Measurements from ENCODE around the gene PLXNA2.

Gene PLXNA2

GRCh38 chr1:208172423-208173145 is 71.6 kb downstream of the PLXNA2 start:
- no CpG with 5 or more reads among the region's 6 CpGs for WGBS, 2 donors (ENCODE audit: extremely low coverage in 2 of 2, insufficient read length in 2 of 2, insufficient replicate concordance in 1 of 2)
- Histone ChIP-seq H4K8ac (ENCODE audit: low read depth, low read length) (no peak overlapping the region), H3K23ac (ENCODE audit: low read depth, low read length, poor library complexity) (no peak overlapping the region), H2AK5ac (ENCODE audit: low read depth, low read length) (peak overlapping the region; percentile 5), H3K36me3 (replicated peaks in 1 of 2; ENCODE audit: control insufficient read depth in 2 of 2, insufficient read depth in 2 of 2, low read length in 2 of 2) (no peaks in the 10 kb centered on the region), H3K9ac (ENCODE audit: low read depth, low read length, poor library complexity) (no peak overlapping the region), H3K4ac (ENCODE audit: low read length) (no peak overlapping the region), H4K91ac (ENCODE audit: low read depth, low read length, poor library complexity) (no peak overlapping the region), H3K27me3 (ENCODE audit: control insufficient read depth in 3 of 3, insufficient read depth in 3 of 3, low read depth in 1 of 3, low read length in 3 of 3) (no peaks in the 10 kb centered on the region), H2BK5ac (ENCODE audit: low read length) (no peak overlapping the region), H3K27ac (replicated peaks; ENCODE audit: low read length) (no peak overlapping the region), H2BK120ac (ENCODE audit: low read depth, low read length) (no peak overlapping the region), H2BK12ac (ENCODE audit: low read length) (no peak overlapping the region), H3K79me1 (ENCODE audit: low read depth, low read length) (no peaks in the 10 kb centered on the region), H3K4me2 (ENCODE audit: insufficient read depth, low read length, poor library complexity, severe bottlenecking) (no peak overlapping the region), H3K4me1 (ENCODE audit: control insufficient read depth in 2 of 2, insufficient read depth in 1 of 2, low read depth in 1 of 2, low read length in 2 of 2) (peaks cover 25 to 28% of the 10 kb centered on the region in 2 donors), H3K9me3 (replicated peaks in 1 of 2; ENCODE audit: control insufficient read depth in 2 of 2, insufficient read depth in 1 of 2, low read depth in 1 of 2, low read length in 2 of 2) (peaks cover 0 to 1% of the 10 kb centered on the region in 2 donors), H2BK15ac (ENCODE audit: low read length) (no peak overlapping the region), H2AFZ (ENCODE audit: low read length) (no peak overlapping the region), H3K4me3 (ENCODE audit: low read length in 2 of 2) (no peak overlapping the region), H3K18ac (ENCODE audit: low read length) (peak overlapping the region; percentile 76), H3K14ac (ENCODE audit: low read length) (no peak overlapping the region)
- no peak for DNase-seq (ENCODE audit: low spot score)

GRCh38 chr1:208171616-208172422 is 72.4 kb downstream of the PLXNA2 start:
- Histone ChIP-seq H3K4ac (ENCODE audit: low read length) (no peak overlapping the region), H2AK5ac (ENCODE audit: low read depth, low read length) (no peak overlapping the region), H3K4me1 (ENCODE audit: control insufficient read depth in 2 of 2, insufficient read depth in 1 of 2, low read depth in 1 of 2, low read length in 2 of 2) (peaks cover 25 to 31% of the 10 kb centered on the region in 2 donors), H3K14ac (ENCODE audit: low read length) (no peak overlapping the region), H2BK5ac (ENCODE audit: low read length) (no peak overlapping the region), H4K8ac (ENCODE audit: low read depth, low read length) (no peak overlapping the region), H2BK15ac (ENCODE audit: low read length) (no peak overlapping the region), H3K4me3 (ENCODE audit: low read length in 2 of 2) (no peak overlapping the region), H3K27ac (replicated peaks; ENCODE audit: low read length) (no peak overlapping the region), H3K36me3 (replicated peaks in 1 of 2; ENCODE audit: control insufficient read depth in 2 of 2, insufficient read depth in 2 of 2, low read length in 2 of 2) (no peaks in the 10 kb centered on the region), H3K9me3 (replicated peaks in 1 of 2; ENCODE audit: control insufficient read depth in 2 of 2, insufficient read depth in 1 of 2, low read depth in 1 of 2, low read length in 2 of 2) (peaks cover 0 to 1% of the 10 kb centered on the region in 2 donors), H3K4me2 (ENCODE audit: insufficient read depth, low read length, poor library complexity, severe bottlenecking) (no peak overlapping the region), H3K27me3 (ENCODE audit: control insufficient read depth in 3 of 3, insufficient read depth in 3 of 3, low read depth in 1 of 3, low read length in 3 of 3) (no peaks in the 10 kb centered on the region), H3K79me1 (ENCODE audit: low read depth, low read length) (no peaks in the 10 kb centered on the region), H3K9ac (ENCODE audit: low read depth, low read length, poor library complexity) (no peak overlapping the region), H2BK120ac (ENCODE audit: low read depth, low read length) (no peak overlapping the region), H2AFZ (ENCODE audit: low read length) (no peak overlapping the region), H3K23ac (ENCODE audit: low read depth, low read length, poor library complexity) (no peak overlapping the region), H4K91ac (ENCODE audit: low read depth, low read length, poor library complexity) (no peak overlapping the region), H3K18ac (ENCODE audit: low read length) (no peak overlapping the region), H2BK12ac (ENCODE audit: low read length) (no peak overlapping the region)
- no peak for DNase-seq (ENCODE audit: low spot score)
- WGBS, 2 donors (ENCODE audit: extremely low coverage in 2 of 2, insufficient read length in 2 of 2, insufficient replicate concordance in 1 of 2): no CpG with 5 or more reads among the region's 7 CpGs

- Histone ChIP-seq H3K23ac (ENCODE audit: low read depth, low read length, poor library complexity) (no peak overlapping the region), H3K9me3 (replicated peaks in 1 of 2; ENCODE audit: control insufficient read depth in 2 of 2, insufficient read depth in 1 of 2, low read depth in 1 of 2, low read length in 2 of 2) (peaks cover 0 to 1% of the 10 kb centered on the region in 2 donors), H3K9ac (ENCODE audit: low read depth, low read length, poor library complexity) (no peak overlapping the region), H2AFZ (ENCODE audit: low read length) (no peak overlapping the region), H3K4me3 (ENCODE audit: low read length in 2 of 2) (no peak overlapping the region), H3K27me3 (ENCODE audit: control insufficient read depth in 3 of 3, insufficient read depth in 3 of 3, low read depth in 1 of 3, low read length in 3 of 3) (no peaks in the 10 kb centered on the region), H3K36me3 (replicated peaks in 1 of 2; ENCODE audit: control insufficient read depth in 2 of 2, insufficient read depth in 2 of 2, low read length in 2 of 2) (no peaks in the 10 kb centered on the region), H3K4me1 (ENCODE audit: control insufficient read depth in 2 of 2, insufficient read depth in 1 of 2, low read depth in 1 of 2, low read length in 2 of 2) (peaks cover 25 to 30% of the 10 kb centered on the region in 2 donors), H4K8ac (ENCODE audit: low read depth, low read length) (no peak overlapping the region), H3K4ac (ENCODE audit: low read length) (no peak overlapping the region), H3K79me1 (ENCODE audit: low read depth, low read length) (no peaks in the 10 kb centered on the region), H3K4me2 (ENCODE audit: insufficient read depth, low read length, poor library complexity, severe bottlenecking) (no peak overlapping the region), H4K91ac (ENCODE audit: low read depth, low read length, poor library complexity) (no peak overlapping the region), H2BK5ac (ENCODE audit: low read length) (no peak overlapping the region), H3K27ac (replicated peaks; ENCODE audit: low read length) (no peak overlapping the region), H3K18ac (ENCODE audit: low read length) (peak overlapping the region; percentile 57), H2BK120ac (ENCODE audit: low read depth, low read length) (no peak overlapping the region), H2BK15ac (ENCODE audit: low read length) (peak overlapping the region; percentile 38), H2BK12ac (ENCODE audit: low read length) (no peak overlapping the region), H3K14ac (ENCODE audit: low read length) (no peak overlapping the region), H2AK5ac (ENCODE audit: low read depth, low read length) (no peak overlapping the region)
- no peak for DNase-seq (ENCODE audit: low spot score)
- WGBS, 2 donors (ENCODE audit: extremely low coverage in 2 of 2, insufficient read length in 2 of 2, insufficient replicate concordance in 1 of 2): no CpG with 5 or more reads among the region's 4 CpGs
These were observed 73.9 kb downstream of the PLXNA2 start for GRCh38 chr1:208170252-208170651.

Data from neuronal stem cell (in vitro differentiated cells).